GM21528 (cell line): ENCODE results near the gene NEDD4L.

Experiments
- ATAC-seq: cut with Tn5 transposase; IDR thresholded peaks from one replicate; pipeline ENCODE4 v1.9.1; 2021; ENCODE audit warnings: mild to moderate bottlenecking, moderate library complexity; ENCODE audit not compliant: unreplicated experiment, low FRiP score

NEDD4L gene

DNA sequence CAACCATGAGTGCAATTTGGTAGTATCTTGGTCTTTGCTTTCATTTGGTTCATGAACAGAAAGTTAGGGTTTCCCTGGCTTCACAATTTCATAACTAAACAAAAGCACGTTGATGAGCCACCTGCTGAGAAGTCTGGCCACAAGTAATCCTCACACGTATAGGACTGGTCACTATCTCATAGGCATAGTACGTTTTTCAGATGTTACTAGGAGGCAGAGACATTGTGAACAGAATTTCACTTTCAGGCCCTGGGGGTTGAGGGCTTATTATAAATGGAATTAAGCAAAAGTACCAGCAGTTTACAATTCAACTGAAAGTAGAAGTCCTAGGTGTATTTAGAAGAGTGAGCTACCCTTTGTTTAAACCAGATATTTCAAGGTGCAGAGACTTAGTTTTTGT lies 307.8 kb downstream of the NEDD4L start:
- no peak for ATAC-seq

DNA sequence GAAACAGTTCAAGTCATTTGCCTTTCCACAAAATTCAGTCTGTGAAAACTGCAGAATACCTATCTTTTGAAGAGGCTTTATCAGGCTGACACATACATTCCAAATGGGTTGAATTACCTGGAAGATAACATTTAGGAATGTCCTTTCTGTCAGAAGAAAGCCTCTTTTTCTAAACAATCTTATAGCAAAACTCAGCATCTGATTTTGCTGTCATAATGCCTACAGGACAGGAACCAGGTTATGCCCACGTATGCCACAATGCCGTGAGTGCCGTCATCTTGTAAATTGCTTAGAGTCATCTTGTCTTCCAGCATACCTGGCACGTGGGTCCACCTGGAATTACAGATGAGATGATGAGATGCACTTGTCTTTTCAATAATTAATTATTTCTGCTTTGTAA lies 309.6 kb downstream of the NEDD4L start:
- ATAC-seq, result no peak

DNA sequence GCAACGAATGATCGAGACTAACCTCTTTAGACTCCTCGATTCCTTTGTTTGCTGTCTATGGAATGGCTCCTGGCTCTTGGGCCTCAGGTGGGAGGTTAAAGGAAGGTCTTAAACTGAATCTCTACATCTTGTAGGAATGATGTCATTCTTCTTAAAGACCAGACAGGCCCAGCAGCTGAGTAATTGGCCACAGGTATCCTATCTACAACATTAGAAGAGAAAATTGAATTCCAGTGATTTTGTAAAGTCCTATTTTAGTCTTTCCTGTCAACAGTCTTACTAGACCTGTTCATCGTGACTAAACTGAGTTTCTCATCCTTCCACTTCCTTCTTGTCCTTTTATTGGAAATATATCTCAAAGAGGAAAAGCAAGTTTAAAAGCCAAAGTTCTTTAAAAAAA lies 310.0 kb downstream of the NEDD4L start:
- no peak for ATAC-seq

DNA sequence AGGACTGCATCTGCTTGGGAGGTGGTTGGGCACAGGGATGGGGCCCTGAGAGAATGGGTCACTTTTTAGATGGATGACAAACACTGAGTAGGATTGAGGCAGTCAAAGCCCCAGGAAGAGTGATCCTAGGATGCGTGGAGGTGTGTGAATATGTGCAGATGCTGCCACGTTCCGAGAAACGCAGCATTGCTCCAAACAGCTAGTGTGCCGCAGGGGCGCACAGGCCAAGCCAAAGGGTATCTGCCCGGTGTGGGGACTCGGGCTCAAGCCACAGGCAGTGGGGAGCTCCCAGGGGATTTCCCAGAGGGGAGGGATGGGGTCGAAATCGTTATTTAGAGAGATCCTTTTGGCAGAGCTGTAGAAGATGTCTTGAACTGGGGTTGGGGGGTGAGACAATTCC lies 310.8 kb downstream of the NEDD4L start:
- no peak for ATAC-seq

DNA sequence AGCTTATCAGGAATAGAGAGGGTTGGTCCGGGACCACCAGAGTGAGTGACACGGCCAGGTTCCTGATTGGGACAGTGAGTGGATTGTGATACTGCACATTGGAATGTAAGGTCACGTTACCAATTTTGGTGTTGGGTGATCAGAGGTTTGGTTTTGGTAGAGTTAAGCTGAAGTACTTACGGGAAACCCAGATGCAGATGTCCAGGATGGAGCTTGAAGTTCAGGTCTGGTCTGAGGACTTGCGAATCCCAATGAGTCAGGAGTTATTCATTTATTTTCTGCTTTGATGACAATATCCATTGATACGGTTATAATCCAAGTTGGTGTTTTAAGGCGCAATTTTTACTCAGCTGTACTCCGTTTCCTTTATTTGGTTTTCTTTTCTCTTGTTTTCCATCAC lies 311.2 kb downstream of the NEDD4L start:
- no peak for ATAC-seq

DNA sequence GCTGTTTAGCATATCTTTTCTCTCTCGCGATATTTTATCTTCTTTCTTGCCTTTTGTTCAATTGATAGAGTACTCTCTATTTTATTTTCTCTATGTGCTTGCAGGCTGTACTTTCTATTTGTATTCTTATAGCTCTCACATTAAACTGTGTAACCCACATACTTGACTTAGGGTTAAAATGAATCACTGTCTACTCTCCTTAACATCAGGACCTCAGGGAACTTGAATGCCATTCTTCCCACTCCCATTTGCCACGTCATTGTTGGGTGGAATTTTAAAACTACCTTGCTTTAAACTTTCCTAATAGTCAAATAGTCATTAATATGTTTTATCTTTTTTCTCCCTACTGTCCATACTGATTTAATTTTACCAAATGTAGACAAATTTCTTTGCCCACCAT lies 315.2 kb downstream of the NEDD4L start:
- no peak for ATAC-seq

DNA sequence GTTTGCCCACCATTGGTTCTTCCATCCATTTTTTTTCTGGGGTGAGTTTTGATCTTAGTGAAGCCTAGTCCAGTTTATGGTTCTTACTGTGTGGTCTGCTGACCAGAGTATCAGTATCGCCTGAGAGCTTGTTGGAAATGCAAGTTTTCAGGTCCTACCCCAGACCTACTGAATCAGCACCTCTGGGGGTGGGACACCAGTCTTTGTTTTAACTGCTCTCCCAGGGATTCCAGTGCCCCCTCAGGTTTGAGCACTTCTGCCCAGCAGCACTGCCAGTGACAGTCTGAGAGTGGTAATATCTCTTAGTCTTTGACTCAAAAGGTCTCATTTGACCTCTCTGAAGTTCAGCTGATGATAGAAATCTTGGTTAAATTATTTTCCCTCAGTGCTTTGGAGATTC lies 315.6 kb downstream of the NEDD4L start:
- ATAC-seq, result no peak

DNA sequence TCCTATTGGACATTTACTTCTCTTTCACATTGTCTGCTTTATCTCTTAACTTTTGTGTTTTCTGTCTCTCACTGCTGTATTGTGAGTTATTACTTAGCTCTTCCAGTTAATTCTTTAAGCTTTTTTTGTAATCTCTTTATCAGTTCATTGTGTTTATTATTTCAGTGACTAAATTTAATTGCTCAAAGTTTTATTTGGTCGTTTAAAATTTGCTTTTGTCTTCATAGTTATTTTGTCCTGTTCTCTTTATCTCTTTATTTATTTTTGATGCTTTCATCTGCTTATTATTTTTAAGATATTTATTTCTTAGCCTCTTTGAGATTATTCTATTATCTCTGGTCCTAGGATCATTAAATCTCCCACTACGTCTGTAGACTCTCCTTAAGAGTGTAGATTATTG lies 316.3 kb downstream of the NEDD4L start:
- no peak for ATAC-seq

DNA sequence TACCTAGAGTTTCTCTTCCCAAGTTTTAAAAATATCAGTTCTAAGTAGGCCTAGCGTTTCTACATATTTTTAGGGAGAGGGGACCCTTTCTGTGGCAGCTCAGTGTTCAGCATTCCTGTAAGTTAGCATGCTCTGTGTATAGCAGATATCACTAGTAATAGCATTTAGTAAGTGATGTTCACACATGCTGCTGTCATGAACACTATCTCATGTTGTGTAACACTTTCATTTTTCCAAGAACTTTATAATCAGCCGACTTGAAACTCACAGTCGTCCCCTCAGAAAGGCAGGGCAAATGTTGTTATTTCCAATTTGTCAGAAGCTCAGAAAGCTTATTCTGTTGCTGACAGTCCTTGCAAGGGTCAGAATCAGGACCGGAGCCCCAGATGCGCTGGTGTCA lies 317.2 kb downstream of the NEDD4L start:
- ATAC-seq, result no peak

DNA sequence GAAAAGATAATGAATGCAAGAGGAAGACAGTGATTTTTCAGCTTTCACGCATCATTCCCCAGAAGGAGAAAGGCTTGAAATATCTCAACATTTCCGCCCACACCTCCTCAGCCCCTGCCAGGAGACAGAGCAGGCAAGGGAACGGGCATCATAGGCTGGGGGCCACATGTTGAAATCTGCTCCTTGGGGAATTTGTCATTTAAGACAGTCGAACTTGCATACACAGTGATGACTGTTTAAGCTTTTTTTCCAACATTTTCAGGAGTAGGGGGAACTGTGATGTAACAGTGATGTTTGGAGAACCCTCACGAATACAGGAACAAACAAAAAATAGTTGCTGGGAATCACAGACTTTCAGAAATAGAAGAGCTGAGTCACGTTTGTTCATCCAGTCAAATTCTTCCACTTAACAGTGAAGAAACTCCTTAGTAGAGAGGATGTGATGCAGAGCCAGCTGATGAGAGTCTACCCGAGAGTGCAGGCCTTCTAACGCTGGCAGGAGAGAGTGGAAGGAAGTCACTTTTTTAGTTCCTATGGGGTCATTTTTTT lies 318.1 kb downstream of the NEDD4L start:
- ATAC-seq, result no peak

DNA sequence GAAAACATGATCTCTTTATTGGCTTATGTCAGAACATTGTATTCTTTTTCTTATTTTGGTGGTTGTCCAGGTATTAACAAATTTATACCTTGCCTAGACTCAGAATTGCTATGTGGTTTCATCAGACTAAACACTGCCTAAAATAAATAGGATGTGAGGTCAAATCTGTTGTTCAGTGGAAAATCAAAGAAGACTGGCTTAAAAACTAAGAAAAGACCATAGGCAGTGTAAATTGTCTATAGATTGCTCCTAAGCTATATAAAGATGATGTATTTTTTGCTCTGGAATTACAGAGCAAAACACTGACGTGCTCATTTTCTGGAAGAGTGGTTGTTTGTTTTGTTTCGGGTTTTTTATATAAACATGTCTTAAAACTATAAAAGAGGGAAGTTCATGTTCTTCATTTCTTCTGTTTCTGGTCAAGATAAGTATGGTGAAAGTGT lies 318.8 kb downstream of the NEDD4L start:
- no peak for ATAC-seq

DNA sequence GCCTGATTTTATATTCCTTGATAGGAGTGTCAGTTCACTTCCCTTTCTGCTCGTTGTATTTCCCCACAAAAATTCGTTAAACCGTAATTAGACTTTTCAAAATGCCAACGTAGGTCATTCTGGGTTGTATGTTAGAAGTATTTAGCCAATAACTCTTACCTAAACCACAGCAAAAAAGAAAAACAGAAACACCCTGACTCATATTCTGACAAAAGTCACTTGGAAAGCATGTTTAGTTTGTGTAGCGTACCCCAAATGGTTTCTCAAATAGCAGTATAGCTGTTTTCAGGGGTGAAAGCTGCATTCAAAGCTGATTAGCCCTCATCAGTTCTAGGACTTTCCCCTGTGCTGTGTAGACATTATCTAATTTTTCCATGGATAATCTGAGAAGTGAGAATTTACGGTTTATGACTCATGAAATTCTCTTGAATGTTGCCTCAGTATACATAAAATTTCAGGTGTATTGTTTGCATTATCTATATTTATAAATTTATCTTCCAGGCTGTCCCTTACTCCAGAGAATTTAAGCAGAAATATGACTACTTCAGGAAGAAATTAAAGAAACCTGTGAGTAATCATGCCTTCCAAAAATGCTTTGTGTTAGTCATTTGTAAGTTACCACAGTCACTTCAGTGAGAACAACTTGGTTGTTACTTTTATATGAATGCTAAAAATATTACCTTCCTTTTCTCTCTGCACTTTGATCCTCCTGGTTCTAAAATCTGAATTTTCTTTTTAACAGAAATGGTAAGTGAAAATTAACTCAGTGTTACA lies 319.9 kb downstream of the NEDD4L start:
- ATAC-seq, result no peak

DNA sequence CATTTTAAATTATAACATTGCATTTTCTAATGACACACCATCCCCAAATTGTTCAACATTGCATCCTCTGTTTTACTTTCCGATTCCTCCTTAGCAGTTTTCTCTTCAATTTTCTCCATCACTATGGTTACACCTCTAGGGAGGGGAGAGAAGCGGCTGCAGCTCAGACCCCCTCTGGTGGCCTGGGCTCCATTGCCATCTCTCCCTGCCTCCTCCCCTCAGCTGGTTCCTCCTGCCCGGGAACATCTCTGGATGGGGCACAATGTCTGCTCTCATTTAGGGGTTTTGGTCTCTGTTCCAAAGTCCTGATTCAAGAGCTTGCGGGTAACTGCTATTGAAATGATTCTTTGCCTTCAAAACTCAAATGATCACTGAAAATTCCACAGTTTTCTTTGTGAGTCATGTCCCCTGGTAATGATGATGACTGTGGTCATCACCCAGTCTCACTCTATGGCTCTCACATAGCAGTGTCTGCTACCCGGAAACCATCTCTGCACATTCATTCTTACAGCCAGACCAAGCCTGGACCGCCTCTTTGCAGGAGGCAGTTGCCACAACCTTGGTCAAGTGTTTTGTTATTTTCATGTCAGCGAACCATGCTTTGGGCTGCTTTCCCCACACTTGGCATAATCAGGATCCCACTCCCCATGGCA lies 321.0 kb downstream of the NEDD4L start:
- ATAC-seq, result no peak

DNA sequence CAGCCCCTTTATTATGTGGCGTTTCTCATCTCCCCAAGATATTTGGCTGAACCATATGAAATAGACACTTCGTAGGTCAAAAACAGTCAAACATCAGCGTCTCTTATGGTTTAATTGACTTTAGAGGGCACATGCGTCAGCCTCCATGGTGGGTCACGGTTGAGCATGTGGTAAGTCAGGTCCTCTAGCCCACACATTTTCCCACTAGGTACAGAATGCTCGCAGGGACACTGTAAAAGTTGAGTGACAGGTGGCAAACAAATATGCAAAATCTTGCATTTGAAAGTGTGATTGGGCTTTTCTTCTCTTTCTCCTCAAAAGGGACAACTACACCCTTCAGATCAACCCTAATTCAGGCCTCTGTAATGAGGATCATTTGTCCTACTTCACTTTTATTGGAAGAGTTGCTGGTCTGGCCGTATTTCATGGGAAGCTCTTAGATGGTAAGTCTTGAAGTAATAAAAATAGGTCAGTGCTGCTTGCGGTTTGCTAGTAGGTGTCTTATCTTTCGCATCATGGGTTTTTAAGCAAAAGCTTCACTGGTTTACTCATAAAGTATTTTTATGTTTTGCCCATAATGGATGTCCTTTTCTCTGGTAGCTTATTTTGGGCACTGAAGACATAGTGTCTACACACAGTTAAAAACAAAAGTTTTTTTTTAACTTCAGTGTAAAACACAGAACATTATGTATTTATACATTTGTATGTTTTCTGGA lies 323.6 kb downstream of the NEDD4L start:
- no peak for ATAC-seq

DNA sequence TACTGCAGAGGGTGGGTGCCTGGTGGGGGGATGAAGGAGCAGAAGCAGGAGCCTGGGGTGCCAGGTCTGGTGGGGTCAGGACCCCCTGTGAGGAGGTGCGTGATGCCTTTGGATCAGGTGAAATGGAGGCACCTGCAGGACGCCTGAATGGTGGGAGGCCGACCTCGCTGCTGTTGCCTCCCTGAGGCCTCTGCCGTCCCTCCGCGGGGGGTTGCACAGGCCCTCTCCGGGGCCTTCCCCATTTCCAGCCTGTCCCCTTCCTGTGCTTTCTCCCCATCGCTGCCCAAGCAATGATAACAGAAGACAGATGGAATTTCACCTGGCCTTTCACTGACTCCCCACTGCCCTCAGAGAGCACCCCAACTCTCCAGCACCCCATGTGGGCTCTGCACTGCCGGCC lies 325.6 kb downstream of the NEDD4L start:
- ATAC-seq, result no peak

DNA sequence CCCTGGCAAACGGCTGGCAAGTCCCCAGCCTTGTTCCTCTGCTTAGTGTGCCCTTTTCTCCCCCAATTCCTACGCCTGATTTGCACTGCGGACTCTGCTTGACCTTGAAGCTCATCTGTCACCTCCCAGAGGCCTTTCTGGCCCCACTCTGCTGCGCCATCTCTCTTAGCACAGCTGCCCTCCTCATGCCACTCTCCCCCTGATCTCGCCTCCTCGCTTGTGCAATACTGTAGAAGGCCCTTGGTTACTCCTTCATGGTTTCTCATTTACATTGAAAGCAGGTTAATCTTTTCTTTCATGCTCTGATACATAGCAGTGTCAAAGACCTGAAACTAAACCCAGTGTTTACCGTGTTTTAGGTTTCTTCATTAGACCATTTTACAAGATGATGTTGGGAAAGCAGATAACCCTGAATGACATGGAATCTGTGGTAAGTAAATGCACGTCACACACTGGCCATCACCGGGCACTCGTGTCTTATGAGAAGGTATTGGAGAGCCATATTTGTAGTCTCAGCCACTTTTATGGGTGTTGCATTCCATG lies 326.1 kb downstream of the NEDD4L start:
- no peak for ATAC-seq

DNA sequence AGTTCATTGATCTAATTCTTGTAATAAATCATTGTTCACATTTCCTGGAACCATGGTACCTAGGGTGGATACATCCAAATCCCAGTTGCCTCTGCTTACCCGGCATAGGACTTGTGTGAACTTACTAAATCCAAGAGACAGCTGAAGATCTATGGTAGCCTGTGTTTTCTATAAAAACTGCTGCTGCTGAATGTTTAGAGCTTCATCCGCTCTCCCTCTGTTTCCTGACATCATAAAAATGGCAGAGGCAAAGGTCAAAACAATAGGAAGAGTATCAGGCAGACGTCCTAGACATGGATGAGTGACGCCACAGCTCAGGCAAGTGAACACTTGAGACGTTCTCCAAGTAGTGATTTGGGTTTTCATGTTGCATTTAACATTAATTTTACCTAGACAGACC lies 326.6 kb downstream of the NEDD4L start:
- no peak for ATAC-seq

DNA sequence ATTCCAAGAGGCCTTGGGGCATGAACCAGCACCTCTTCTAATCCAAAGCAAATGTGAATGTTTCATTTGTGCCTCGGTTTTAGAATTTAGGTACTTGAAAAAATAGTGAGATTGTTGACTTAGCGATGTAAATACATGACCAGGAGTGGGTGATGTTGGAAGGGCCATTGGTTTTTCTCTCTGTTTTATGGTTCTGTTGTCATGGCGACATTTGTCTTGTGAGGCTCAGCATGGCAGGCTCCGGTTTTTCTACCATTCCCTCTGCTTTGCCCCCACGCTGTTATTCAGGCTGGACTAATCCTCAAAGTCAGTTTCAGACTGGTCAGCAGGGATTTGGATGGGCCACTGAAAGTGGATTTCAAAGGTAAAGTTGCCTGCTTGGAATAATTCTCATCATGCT lies 329.5 kb downstream of the NEDD4L start:
- ATAC-seq, result no peak

DNA sequence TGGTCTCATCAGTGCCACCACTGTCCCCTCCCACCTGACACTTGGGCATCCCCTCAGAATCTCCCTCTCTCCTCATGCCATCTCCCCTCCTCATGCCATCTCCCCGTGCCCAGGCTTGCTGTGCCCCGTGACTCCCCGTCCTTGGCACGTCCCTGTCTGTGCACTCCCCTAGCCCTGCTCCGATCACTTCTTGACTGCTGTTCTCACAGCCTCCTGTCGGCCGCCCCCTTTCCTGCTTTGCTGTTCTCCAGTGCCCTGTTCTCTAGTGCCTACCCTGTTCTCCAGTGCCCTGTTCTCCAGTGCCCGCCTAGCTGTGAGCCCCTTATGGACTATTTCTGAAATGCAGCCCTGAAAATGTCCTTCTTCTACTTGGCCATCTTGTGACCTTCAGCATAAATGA lies 331.0 kb downstream of the NEDD4L start:
- ATAC-seq, result no peak

DNA sequence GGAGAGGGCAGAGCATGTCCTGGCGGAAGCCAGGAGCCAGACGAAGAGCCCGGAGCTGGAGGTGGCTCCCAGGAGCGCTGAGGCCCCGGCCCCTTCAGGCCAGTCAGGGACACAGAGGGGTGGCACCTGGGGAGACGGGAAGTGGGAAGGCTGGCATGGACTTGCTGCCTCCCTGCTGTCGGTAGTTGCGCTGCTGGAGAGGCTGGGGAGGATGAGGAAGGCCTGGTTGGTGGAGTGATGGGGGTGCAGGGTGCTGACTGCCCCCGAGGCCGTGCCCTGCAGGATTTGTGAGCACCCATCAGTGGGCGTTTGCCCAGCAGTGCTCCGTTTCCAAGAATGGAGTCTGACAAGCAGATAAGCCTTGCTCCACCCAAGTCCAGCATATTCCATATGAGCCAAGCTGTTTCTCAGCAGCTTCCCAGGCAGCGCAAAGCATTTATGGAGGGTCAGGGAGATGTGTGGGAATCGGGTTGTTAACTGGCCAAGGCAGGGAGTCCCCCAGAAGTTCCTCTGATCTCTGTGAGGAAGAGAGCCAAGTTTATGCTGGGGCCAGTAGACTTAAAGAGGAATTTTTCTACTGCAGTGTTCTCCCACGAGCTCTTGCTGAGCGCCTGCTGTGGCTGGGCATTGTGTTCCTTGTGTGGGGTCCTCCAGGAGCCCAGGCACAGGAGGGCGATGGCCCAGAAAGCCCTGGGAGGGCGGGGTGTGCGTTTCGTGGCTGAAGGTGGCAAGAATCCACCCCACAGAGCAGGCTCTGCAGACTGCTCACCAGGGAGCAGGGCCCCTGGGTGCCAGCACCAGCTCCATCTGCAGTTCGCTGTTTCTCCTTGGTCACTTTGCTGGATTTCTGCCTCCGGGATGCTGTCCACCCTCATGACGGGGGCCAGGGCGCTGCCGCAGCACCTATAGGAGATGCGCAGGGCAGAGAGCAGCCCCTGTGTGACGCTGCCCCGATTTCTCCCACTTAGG lies 334.7 kb downstream of the NEDD4L start:
- ATAC-seq, result no peak
